HEK293 (cell line): ENCODE data around the gene TEX19.
A peak's percentile ranks its signal among the peaks of the same experiment; 100 is the strongest.

Experiments
- CTCF ChIA-PET: fragments of 350-600 bp; formaldehyde crosslinking; extraction: SDS; loops from one replicate; lab custom pipeline; 2021; ENCODE audit warnings: antibody characterized with exemption; lab: Yijun Ruan, JAX
- POLR2A ChIA-PET: fragments of 300-600 bp; formaldehyde crosslinking; extraction: SDS; loops from one replicate; lab custom pipeline; 2020; ENCODE audit warnings: antibody characterized with exemption, inconsistent platforms; lab: Yijun Ruan, JAX
- H3K27ac ChIP-seq: fragments of 200-500 bp; sonication (Bioruptor generic); 2 replicates; pipeline ENCODE4 v1.5.1; 2014; ENCODE audit warnings: low read depth, low read length, control low read depth, inconsistent platforms; ENCODE audit errors: extremely low read depth
- H3K36me3 ChIP-seq, 2 experiments: fragments of 200-500 bp in 1 of 2; sonication (Bioruptor generic) in 1 of 2; 1 replicate in 1 of 2; 2 replicates in 1 of 2; pipeline ENCODE4 v1.5.1; 2014 to 2017; ENCODE audit warnings: inconsistent platforms in 2 of 2, low read length in 2 of 2; ENCODE audit not compliant: control insufficient read depth in 2 of 2, insufficient read depth in 1 of 2
- H3K4me1 ChIP-seq: fragments of 200-500 bp; sonication (Bioruptor generic); 2 replicates; pipeline ENCODE4 v1.5.1; 2014; ENCODE audit warnings: mild to moderate bottlenecking, low read length, inconsistent platforms; ENCODE audit not compliant: control insufficient read depth, insufficient read depth
- H3K4me3 ChIP-seq: 2 replicates; pipeline ENCODE4 v1.5.1; 2011; ENCODE audit warnings: low read depth, mild to moderate bottlenecking, control low read depth, low read length, moderate library complexity
- H3K9me3 ChIP-seq: fragments of 200-500 bp; sonication (Bioruptor generic); 2 replicates; pipeline ENCODE4 v1.5.1; 2014; ENCODE audit warnings: low read depth, low read length, inconsistent platforms; ENCODE audit not compliant: control insufficient read depth, insufficient read depth
- PATZ1 ChIP-seq: fragments of 450-650 bp; formaldehyde crosslinking; IDR thresholded peaks from 2 replicates; pipeline ENCODE4 v1.5.1; 2016; ENCODE audit warnings: missing biosample characterization, missing genetic modification characterization
- ZBTB48 ChIP-seq: fragments of 450-650 bp; formaldehyde crosslinking; IDR thresholded peaks from 2 replicates; pipeline ENCODE4 v1.5.1; 2016; ENCODE audit warnings: missing biosample characterization, missing genetic modification characterization
- ZNF19 ChIP-seq: fragments of 450-650 bp; formaldehyde crosslinking; IDR thresholded peaks from 2 replicates; pipeline ENCODE4; 2016; ENCODE audit warnings: missing biosample characterization, missing genetic modification characterization, low read depth
- ZNF366 ChIP-seq: fragments of 450-650 bp; formaldehyde crosslinking; conservative IDR thresholded peaks from 2 replicates; pipeline ENCODE4 v1.5.1; 2016; ENCODE audit warnings: missing biosample characterization, missing genetic modification characterization
- ZNF426 ChIP-seq: fragments of 450-650 bp; formaldehyde crosslinking; IDR thresholded peaks from 2 replicates; pipeline ENCODE4 v1.5.1; 2017; ENCODE audit warnings: missing biosample characterization, missing genetic modification characterization, mild to moderate bottlenecking, inconsistent platforms, moderate library complexity

TEX19 gene

GRCh38 chr17:82412535-82413520, 53.8 kb downstream of the TEX19 start:
- POLR2A ChIA-PET: interaction anchor here (0.7 to 0.8 kb wide), 2 partner anchors 120 to 1986 kb away, joined by 3 read pairs; no protein-coding TSS in a partner anchor
- CTCF ChIA-PET: interaction anchor here (1.1 to 2.2 kb wide), 3 partner anchors 60 to 69 kb away, joined by 3 to 6 read pairs (median 3); no protein-coding TSS in a partner anchor
- TF ChIP-seq ZNF19 (tag by site-specific recombination) (no peak), ZNF366 (tag by site-specific recombination) (peak; percentile 43; the same call in 1 of the 2 replicates), ZNF426 (tag by site-specific recombination) (no peak), PATZ1 (tag by site-specific recombination) (peak; percentile 69), ZBTB48 (peak; percentile 69; the same call in 1 of the 2 replicates)

More at GRCh38 chr17:82412535-82413520, 53.8 kb downstream of the TEX19 start:
- Histone ChIP-seq H3K4me3 (no peak overlapping the region), H3K27ac (no peak overlapping the region), H3K9me3 (no peaks in the 10 kb centered on the region), H3K36me3 (peaks cover 8 to 10% of the 10 kb centered on the region in 2 experiments; a peak in 2 of 3 replicates), H3K4me1 (peaks cover 9% of the 10 kb centered on the region)
